GM19240 (cell line): ENCODE results near the gene CNTFR.

Experiments
- DNase-seq: peaks from one replicate; pipeline ENCODE4 v3.0.0; 2011; ENCODE audit warnings: low spot score; ENCODE audit not compliant: insufficient read length

CNTFR gene

GRCh38 chr9:34590381-34591247 lies 1.1 kb upstream of the CNTFR start:
- no peak for DNase-seq

DNA sequence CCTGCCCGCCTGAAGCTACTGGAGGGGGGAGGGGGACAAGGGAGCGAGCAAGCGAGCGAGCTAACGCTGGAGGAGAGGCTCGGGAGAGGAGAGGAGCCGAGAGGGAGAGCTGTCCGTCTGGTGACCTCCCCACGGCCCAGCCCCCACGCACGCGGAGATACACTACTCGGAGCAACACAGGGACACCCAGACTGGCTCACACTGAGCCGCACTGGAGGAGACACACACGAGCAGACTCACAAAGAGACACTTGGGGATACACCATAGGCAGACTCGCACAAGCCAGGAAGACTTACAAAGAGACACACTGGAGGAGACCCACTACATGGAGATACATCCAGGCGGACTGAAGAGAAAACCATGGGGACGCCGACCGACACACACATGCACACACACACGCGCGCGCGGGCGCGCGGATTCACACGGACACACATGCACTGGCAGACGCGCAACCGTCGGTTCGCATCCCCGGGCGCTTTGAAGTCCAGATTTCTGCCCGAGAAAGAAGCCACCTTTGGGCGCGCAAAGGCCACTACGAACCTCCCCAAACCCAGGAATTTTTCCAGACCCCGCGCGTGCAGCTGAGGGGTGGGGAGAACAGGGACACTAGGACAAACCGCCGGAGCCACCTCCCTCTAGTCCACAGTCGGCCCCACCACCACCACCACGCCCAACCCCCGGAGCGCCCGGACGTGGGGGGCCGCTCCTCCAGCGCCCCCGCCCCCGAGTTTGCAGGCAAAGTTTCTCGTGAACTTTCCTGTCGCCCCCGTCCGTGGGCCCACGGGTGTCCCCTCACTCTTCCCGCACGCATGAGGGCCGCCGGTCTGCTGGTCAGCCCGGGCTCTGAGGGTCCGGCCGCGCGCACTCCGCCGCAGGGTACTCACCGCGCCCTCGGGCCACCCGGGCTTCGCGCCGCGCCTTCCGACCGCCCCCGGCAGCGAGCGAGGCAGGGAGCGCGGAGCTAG lies 571 bp downstream of the CNTFR start:
- no peak for DNase-seq

GRCh38 chr9:34587271-34587670 lies 2.3 kb downstream of the CNTFR start:
- no peak for DNase-seq

DNA sequence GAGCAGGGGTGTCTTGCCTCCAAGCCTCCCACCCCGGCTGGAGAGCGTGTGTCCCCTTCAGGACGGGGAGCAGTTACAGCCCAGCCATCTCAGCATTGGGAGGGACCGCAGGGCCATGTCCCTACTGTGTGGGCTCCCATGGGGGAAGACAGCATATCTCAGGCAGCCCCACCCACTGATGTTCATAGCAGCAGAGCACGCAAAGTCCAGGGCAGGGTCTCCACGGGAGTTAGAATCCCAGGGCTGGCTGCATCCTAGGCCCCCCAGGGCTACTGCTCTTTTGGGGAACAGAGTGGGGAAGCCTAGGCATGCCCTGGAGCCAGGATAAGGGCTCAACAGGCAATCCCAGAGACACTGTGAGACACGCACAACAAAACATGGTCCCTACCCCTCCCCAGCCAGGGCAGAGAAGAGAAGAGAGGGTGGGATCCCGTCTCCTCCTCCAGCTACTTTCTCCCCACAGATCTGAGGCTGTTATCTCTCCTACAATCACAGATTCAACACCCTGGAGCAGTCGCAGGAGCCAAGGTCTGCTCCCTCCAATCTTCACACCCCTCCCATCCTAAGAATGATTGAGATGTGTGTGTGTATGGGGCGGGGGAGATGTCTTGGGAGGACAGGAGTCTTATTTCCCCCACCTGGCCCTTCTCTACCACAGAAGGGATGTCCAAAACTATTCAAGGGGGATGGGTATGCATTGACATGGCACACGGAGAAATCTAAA lies 3.4 kb downstream of the CNTFR start:
- no peak for DNase-seq

DNA sequence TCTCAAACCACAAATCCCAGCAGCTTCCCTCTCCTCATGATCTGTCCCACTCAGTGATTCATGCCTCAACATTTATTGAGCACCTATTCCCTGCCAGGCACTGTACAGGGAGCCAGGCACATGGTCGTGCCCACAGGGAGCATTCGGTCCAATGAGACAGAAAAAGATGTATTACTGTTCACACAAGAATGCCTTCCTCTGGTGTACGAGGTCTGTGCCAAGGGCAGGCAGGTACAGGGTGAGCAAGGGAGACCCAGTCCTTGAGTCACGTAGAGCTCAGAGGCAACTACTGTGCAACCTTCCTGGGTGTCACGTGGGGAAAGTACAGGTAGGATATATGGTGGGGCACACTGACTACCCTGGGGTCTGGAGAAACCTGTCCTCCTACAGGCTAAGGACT lies 4.6 kb downstream of the CNTFR start:
- DNase-seq, result no peak

GRCh38 chr9:34582787-34583186 lies 6.7 kb downstream of the CNTFR start:
- no peak for DNase-seq

GRCh38 chr9:34581318-34581717 lies 8.2 kb downstream of the CNTFR start:
- no peak for DNase-seq

DNA sequence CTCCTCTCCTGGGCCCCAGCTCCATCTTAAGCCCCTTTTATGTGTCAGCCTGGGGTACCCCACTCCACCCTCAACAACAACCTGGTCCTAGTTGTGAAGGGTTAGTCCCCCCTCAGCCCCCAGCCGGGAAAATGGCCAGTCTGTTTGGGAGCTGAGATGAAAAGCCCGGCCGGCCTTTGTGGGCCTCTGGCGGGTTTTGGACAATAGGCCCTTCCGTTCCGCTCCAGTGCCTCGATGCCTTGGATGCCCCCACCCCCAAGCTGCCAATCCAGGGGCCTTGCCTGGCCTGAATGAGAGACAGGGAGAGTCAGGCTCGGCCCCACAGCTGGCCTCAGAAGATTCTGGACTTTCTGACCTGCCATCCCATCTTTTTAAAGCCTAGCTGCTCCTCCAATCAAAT lies 9.2 kb downstream of the CNTFR start:
- DNase-seq, result no peak

DNA sequence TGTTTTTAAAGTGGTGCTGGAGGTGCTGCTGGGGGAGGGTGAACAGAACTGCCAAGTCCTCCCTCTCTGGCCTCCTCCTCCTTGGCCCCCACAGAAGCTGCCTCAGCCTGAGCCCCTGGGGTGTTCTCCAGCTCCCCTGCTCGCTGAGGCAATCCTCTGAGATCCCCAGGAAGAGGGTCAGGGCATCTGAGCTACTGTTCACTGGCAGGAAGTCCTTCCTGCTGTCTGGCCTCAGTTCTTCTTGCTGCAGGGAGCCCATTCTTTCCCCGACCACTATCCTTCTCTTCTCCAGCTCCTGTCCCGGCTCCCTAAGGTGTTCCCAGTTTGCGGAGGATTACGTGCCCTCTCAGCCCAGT lies 9.7 kb downstream of the CNTFR start:
- DNase-seq, result no peak

- DNase-seq, result no peak
Measured at GRCh38 chr9:34579104-34579807, 10.3 kb downstream of the CNTFR start.

GRCh38 chr9:34578241-34579103 lies 11.1 kb downstream of the CNTFR start:
- DNase-seq, result no peak

DNA sequence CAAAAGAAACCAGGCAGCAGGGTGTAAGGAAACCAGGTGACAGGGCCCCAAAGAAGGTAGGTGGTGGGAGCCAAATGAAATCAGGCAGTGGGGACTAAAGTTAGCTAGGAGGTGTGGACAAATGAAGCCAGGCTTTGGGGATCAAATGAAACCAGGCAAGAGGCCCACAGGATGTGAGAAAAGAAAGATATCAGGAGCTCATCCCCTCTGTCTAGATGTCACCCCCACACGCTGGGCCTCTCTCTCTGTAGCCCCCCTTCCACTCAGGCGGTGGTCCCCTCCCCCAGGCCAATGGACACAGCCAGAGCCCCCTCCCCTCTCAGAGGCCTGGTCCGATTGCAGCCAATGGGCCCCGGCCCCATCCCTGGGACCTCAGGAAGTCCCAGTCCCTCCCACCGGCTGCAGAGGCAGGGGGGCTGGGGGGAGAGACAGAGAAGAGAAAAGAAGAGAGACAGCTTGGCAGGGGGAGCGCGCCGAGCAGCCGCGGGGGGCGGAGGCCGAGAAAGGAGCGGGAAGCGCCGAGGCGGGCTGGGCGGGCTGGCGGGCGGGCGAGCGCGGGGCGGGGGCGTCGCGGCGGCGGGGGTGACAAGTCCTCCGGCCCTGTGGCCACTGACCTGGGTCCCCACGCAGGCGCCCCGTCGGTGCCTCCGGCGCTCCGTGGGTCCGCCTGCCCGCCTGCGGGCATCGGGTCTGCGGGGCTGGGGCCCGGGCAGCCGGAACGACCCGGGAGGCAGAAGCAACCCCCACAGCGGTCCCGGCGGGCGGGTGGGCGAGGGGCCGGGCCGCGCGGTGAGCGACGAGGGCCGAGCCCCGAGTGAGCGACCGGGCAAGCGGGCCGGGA lies 11.9 kb downstream of the CNTFR start:
- no peak for DNase-seq

DNA sequence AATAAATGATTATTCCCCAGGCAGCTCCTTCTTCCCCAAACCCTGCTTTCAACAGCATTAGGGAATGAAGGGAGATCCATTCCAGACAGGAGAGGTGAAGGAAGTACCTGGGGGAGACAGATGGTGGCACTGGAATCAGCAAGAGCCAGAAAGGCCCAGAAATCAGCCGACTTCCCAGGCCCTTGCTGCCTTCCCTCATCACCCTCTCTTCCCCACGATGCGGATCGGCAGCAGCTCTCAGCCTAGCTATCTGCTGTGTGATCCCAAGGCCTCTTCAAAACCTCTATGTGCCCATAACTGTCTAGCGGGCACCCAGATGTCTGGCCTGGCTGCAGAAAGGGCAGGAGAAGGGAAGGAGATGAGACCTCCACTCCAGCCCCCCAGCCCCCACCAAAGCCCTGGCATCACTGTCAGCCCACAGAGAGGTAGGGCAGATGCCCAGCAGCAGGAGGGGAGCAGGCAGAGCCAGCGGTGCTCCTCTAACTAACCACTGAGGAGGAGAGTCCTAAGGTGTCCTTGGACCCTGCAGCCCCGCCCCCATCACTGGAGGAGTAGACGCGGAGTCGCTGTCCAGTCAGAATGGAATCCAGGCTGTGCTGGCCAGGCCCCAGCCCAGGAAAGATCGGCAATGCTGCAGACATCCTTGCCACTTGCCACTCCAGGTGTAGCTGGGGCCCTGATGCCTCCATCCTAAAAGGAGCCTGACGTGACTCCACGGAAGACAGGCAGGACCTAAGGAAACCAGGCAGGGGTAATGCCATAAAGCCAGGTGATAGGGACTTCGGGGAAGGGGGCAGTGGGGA lies 12.7 kb downstream of the CNTFR start:
- no peak for DNase-seq

DNA sequence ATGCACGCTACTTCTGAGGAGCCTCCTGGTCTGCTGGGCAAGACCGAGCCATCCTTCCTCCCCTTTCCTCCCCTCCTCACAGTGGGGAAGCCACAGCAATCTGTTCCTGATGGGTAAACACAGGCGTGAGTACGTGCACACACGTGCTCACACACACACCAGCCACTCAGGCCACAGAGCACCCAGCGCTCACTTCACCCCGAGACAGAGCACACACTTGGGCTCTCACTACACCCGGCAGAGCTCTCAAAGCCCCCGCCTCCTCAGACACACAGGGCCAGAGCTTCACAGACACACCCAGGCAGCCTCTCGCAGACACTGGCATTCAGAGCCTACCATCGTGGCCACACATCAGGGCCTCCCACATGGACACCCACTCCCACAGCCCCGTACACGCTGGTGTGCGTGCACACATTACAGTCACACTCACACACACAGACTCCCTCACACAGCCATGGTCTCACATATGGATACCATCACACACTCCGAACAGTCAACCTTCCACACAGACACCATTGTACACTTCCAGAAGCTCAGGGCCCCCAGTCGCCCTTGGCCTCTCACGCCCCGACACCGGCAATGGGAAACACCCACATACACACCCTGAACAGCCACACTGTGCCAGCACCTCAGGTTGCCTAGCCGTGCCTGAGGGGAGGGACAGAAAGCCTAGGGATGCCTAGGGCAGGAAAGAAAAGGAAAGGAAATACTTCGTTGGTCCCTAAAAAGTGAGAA lies 13.5 kb downstream of the CNTFR start:
- no peak for DNase-seq

DNA sequence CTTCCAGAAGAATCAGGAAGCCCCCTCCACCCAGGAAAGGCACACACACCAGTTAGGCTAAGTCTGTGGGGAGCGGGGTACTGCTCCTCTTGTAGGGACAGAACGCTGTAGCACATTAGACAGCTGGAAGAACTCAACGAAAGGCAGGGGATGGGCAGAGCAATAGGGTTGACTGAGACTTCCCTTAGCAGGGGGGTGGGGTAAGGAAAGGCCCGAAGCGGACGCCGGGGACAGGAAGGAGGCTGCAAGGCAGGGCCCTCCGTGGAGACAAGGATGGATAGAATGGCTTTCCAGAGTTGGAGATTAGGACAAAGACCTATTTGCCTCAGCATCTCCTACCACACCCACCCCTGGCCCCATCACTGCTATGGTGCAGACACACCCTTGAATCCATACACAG lies 14.3 kb downstream of the CNTFR start:
- no peak for DNase-seq

DNA sequence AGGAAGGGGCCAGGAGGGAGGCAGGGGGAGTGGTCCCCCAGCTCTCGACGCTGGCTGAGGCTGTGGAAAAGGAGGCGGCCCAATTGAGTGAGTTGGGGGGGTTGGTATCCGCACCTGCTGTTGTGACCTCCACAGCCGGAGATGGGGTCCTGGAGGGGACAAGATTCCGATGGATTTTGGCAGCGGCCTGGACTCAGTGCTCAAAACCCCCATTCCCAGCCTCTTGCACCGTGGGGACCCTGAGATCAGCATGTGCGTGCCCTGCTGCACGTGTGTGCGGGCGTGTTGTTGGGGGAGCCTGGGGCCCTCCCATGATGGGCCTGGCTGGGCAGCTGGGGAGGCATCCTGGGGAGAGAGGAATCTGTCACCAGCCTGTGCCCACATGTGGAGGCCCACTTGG lies 15.0 kb downstream of the CNTFR start:
- DNase-seq, result no peak

DNA sequence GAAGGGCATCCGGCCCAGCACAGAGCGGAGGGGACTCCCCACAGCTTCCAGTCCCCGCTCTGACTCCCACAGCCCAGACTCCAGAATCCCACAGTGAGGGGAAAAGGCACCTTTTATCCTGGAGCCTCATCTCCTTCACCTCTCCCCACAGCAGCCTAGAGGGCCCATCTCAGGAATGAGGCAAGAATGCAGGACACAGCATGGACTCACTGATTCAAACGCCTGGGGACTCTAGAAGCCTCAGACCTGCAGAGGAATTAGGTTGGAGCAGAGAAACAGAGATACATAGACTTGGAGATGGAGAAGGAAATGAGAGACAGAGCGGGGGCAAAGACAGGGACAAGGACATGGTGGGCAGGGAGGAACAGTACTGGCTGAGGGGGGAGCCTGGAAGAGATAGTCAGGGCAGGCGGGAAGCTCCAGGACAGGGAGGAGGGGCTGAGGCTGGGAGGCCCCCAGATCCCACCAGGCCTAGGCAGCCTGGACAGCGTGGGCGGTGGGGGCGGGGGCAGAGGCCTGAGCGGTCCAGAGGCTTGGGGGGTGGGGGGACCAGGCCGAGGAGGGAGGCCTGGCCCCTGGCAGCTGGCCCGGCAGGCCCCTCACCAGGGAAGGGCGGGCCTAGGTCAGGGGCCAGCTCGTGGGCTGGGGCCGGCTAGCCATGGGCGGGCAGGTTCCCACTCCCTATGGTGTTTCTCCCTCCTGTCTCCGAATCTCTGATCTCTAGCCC lies 15.8 kb downstream of the CNTFR start:
- no peak for DNase-seq
